ENCODE results near the gene FAXC.

- TF ChIP-seq POLR2A (IDR thresholded peaks at IDR 0.05; ENCODE audit: control extremely low read depth in 1 of 2, low read depth in 2 of 2, low read length in 2 of 2) (no peak), CTCF (IDR thresholded peaks at IDR 0.05; ENCODE audit: control extremely low read depth in 1 of 3, insufficient read depth in 1 of 3, low read depth in 1 of 3, low read length in 3 of 3) (no peak), CREB1 (IDR thresholded peaks at IDR 0.05) (no peak), USF2 (IDR thresholded peaks at IDR 0.05; ENCODE audit: low read length) (no peak), POLR2AphosphoS5 (IDR thresholded peaks at IDR 0.05; ENCODE audit: low read depth, low read length) (no peak), MAX (IDR thresholded peaks at IDR 0.05) (no peak), JUN (IDR thresholded peaks at IDR 0.05; ENCODE audit: low read depth, low read length) (no peak), KDM1A (IDR thresholded peaks at IDR 0.05; ENCODE audit: borderline replicate concordance, low read length) (no peak), BRCA1 (IDR thresholded peaks at IDR 0.05; ENCODE audit: low read depth, low read length) (no peak), EP300 (IDR thresholded peaks at IDR 0.05; ENCODE audit: borderline replicate concordance in 1 of 2, low read depth in 2 of 2, low read length in 2 of 2) (no peak), YY1 (IDR thresholded peaks at IDR 0.05; ENCODE audit: low read depth, low read length) (no peak), SP2 (IDR thresholded peaks at IDR 0.05; ENCODE audit: low read length) (no peak), TAF1 (IDR thresholded peaks at IDR 0.05; ENCODE audit: low read depth, low read length) (no peak), RBBP5 (IDR thresholded peaks at IDR 0.05; ENCODE audit: borderline replicate concordance, low read depth, low read length) (no peak)
Observed at GRCh38 chr6:99295276-99295675, 54.2 kb downstream of the FAXC start.
